Activated naive CD4-positive, alpha-beta T cell treated with anti-CD3 and anti-CD28 coated beads, Interleukin-2, amount 50 U/mL, for 16 hours (primary cell): ENCODE results near the gene DEPDC4.
"Not testable (repeated sequence)": the region's sequence is repeated elsewhere in the genome, so short reads cannot be mapped to it uniquely, and the experiment has no call there.

Experiments used
- DNase-seq: peaks from one replicate; pipeline ENCODE4 v3.0.0-alpha.2; 2020

DEPDC4 gene

DNA sequence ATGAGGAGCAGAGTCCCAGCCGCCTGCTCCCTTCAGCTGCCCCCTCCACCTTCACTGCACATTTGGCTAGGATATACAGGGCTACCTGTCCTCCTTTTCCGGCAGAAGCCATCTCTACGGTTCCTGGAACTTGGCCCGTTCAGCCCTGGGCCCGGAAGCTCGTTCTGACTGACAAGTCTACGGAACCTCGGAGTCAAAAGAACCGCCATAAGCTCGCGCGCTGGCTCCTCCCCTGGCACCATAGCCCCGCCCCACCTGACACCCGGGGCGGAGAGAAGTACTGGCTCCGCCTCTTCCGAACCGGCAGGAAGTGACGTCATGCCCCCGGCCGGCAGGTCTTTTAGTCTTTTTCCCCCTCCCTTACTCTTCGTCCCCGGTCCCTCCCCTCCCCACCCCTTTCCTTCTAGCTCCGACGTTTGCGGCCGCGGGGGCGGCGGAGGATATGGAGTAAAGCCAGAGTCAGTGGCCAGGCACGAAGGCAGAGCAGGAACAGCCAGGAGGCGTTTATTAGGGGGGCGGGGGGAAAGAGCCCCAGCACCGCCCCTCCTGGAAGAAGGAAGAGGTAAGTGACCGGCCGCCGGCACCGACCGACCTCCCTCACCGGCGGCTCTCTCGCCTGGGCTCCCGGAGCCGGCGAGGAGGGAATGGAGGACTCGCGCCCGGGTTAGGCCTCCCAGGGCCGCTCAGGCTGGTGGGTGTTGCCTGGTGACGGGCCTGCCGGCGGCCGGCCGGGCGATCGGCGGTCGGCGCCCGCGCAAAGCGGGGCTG lies at the start of gene DEPDC4, which contains the start of gene SCYL2:
Gene DEPDC4 (minus strand): TSS at position 245 of the 768 bp plus-strand sequence. CDS start 3 bp downstream, at position 242.
Gene SCYL2 (plus strand): TSS at position 343 of the 768 bp plus-strand sequence. CDS start 15,794 bp downstream, outside the sequence.
- DNase-seq, result peak; percentile 85

DNA sequence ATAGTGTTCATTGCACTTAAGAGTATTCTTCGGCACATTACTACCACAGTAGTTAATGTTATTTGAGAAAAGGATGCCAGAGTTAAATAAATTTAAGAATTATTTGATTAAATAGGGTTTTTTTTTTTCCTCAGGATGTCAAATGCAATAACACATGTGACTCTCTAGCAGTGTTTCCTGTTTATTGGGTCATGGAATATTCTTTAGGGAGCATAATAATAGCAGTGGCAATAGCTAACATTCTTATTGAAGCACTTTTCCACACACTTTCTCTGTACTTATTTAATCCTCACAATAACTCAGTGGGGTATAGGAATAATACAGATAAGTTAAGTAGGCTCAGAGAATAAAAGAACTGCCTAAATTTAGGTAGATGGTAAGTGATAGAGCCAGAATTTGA lies 44.4 kb upstream of the DEPDC4 start:
- no peak for DNase-seq

DNA sequence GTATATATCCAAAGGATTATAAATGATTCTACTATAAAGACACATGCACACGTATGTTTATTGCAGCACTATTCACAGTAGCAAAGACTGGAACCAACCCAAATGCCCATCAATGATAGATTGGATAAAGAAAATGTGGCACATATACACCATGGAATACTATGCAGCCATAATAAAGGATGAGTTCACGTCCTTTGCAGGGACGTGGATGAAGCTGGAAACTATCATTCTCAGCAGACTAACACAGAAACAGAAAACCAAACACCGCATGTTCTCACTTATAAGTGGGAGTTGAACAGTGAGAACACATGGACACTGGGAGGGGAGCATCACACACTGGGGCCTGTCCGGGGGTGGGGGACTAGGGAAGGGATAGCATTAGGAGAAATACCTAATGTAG lies 41.3 kb upstream of the DEPDC4 start:
- DNase-seq, result not testable (repeated sequence)

DNA sequence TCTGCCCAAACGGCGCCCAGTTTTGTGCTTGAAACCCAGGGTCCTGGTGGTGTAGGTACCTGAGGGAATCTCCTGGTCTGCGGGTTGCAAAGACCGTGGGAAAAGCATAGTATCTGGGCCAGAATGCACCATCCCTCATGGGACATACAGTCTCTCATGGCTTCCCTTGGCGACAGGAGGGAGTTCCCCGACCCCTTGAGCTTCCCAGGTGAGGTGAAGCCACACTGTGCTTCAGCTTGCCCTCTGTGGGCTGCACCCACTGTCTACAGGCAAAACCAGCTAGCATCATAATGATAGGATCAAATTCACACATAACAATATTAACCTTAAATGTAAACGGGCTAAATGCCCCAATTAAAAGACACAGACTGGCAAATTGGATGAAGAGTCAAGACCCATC lies 37.5 kb upstream of the DEPDC4 start:
- DNase-seq, result not testable (repeated sequence)

DNA sequence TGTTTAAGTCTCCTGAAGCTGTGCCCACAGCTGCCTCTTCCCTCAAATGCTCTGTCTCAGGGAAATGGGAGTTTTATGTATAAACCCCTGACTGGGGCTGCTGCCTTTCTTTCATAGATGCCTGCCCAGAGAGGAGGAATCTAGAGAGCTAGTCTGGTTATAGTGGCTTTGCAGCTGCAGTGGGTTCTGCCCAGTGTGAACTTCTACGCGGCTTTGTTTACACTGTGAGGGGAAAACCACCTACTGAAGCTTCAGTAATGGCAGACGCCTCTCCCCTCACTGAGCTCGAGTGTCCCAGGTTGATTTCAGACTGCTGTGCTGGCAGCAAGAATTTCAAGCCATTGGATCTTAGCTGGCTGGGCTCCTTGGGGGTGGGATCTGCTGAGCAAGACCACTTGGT lies 37.0 kb upstream of the DEPDC4 start:
- DNase-seq, result no peak

DNA sequence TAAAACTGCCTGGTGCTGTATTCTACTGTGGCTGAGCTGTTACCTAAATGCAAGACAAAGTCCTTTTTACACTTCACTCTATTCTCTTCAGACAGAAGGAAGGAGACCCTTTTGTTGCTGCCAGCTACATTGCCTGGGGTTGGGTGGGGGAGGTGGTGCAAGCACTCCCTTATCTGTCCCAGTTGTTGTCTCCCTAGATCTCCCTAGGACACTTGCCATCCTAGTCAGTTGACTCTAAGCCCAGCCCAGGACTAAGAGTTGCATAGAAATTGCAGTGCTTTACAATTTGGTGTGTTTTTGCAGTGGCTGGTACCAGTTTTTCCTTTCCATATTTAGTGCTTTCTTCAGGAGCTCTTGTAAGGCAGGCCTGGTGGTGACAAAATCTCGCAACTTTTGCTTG lies 35.2 kb upstream of the DEPDC4 start:
- no peak for DNase-seq

DNA sequence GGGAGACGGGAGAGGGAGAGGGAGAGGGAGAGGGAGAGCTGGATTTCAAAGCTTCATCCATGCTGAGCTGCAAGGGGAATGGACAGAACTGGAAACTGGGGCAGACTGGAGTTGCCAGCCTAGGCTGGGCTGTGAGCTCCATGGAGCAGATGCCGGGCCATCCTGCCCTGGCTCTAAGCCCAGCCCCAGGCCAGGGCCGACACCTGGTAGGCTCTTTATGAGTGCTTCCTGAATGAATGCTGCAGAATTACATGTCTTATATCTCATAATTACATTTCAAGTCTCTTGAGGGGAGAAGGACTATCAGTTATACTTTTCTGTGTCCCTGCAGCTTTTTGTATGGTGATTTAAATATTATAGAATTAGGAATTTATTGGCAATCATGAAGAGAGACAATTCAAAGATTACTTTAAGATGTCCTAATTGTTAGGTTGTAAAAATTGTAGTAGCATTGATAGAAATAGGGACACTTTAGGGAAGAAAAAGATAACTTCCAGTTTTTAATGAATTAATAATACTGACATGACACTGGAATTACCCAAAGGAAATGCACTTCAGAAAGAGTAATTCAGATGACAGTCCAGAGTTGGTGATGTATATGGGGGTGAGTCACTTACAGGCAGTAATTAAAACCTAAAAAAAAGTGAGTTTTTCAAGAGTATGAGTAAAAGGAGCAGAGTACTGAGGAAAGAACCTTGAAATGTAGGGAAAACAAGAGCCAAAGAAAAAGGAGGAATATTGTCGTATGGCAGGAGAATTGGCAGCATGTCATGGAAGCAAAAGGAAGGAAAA lies 29.1 kb upstream of the DEPDC4 start:
- DNase-seq, result no peak

DNA sequence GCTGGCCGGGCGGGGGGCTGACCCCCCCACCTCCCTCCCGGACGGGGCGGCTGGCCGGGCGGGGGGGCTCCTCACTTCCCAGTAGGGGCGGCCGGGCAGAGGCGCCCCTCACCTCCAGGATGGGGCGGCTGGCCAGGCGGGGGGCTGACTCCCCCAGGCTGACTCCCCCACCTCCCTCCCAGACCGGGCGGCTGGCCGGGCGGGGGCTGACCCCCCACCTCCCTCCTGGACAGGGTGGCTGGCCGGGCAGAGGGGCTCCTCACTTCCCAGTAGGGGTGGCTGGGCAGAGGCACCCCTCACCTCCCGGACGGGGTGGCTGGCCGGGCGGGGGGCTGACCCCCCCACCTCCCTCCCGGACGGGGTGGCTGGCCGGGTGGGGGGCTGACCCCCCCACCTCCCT lies 27.5 kb upstream of the DEPDC4 start:
- DNase-seq, result not testable (repeated sequence)

DNA sequence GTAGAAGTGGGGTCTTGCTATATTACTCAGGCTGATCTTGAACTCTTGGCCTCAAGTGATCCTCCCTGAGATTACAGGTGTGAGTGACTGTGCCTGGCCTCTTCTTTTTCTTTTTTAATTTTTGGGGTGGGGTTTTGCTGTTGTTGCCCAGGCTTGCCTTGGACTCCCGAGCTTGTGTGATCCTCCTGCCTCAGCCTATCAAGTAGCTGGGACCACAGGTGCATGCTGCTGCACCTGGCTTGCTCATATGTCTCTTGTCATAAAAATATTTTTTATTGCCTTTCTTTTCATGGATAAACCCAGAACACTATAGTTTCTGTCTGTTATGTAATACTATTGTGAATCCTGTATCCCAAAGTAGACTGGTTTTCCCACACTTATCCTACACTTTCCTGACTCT lies 26.1 kb upstream of the DEPDC4 start:
- DNase-seq, result no peak

DNA sequence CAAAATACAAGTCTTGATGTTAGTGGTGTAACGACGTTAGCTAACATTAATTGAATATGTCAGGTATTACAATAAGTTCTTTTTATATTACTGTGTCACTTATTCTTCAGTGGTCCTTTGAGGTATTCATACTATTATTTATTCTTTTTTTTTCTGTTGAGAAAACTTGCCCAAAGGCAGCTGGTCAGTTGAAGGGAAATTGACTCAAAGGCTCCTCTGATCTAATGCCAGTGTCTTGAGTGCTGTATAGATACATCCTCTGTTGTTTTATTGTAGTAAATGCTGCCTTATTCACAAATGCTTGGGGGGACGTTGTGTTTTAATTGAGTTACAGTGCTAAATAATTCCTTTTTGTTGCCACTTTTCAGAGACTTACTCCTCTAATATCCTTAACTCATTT lies 23.1 kb upstream of the DEPDC4 start:
- no peak for DNase-seq

DNA sequence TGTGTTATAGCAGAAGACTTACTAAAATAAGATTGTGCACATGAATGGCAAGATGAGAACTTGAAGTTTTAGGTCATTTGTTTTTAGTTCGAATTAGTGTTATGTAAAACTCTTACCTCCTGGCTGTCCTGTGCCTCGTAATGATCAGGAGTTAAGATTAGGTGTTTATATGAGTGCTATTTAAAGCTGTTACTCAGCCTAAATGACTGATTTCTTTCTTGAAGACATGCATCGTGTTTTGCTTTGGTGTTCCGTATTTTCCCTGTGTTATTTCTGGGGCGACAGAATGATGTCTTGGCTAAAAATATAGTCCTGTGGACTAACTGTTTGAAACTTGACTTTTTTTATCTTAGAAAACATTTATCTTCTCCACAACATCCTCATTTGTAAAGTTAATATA lies 22.2 kb upstream of the DEPDC4 start:
- no peak for DNase-seq

DNA sequence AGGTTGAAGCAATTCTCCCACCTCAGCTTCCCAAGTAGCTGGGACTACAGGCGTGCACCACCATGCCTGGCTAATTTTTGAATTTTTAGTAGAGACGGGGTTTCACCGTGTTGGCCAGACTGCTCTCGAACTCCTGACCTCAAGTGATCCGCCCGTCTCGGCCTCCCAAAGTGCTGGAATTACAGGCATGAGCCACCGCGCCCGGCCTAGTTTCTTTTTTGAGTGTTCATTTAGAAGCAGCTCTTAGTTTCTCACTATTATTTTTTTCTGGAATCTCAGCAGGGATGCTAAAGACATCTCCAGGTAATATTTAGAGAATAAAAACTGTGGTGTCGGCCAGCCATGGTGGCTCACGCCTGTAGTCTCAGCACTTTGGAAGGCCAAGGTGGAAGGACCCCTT lies 17.7 kb upstream of the DEPDC4 start:
- DNase-seq, result not testable (repeated sequence)

DNA sequence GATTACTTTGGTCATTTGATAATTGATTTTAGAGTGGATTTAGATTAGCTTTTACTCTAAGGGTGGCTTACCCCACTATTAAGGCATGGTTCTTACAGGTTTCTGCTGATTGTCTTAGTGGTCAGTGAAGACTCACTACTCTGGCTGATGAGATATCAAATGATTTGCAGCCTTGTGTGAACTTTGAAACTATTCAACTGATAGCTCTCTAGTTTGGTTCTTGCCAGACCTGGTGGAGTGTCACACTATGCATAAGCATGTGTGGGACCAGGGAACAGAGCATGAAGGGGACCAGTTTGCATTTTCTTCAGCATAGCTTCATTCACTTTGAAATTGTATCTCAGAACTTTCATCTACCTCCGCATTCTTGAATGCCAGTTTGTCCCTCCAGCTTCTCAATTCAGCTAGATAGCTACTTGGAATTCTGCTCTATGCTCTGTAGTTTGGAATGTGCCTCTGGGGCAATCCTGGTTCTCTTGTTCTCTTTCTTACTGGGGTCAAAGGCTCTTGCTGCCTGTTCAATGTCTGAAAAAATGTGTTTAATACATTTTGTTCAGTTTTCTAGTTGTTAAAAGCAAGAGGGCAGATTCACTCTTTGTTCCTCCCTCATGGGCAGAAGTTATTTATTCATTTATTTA lies 12.8 kb upstream of the DEPDC4 start:
- no peak for DNase-seq

DNA sequence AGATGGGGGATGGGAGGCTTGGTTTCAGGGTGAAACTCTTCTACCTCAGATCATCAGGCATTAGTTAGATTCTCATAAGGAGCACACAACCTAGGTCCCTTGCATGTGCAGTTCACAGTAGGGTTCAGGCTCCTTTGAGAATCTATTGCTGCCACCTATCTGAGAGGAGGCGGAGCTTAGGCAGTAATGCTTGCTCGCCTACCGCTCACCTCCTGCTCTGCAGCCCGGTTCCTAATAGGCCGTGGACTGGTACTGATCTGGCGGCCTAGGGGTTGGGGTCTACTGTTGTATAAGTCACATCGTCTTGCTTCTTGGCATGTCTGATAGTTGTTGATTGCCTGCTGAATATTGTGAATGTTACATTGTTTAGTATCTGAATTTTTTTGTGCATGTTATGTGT lies 12.3 kb upstream of the DEPDC4 start:
- no peak for DNase-seq

DNA sequence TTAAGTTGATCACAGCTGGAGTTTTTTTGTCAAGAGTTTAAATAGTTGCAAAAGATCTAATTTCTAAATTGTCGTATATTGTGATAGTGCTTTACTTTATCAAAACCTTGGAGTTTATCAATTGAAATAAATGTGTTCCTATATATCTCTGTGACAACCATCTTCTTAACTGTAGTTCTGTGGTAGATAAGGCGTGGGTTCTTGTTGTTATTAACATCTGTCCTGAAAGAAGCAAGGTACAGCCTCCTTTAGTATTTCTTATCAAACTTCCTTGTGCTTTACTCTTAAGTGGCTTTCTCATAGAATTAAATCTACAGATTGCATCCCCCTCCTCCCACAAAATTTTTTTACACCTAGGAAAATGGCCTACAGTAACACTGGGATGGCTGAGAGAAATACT lies 7.4 kb upstream of the DEPDC4 start:
- no peak for DNase-seq

DNA sequence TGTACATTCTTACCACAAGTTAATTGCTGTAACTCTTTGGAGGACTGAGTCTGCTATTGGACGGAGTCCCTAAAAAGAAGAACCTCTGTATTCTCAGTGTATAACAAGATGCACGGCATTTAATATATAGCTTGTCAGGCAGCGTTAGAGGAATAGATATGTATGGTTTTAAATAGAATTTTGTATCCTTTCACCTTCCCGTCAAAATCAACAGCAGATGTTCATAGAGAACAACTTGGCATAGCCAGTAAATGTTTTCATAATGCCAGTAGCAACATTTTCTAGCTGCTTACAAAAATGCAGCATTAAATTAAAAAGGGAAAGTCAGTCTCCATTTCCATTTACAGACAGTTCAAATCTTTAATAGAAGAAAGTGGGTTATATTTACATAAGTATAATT lies 6.9 kb upstream of the DEPDC4 start:
- DNase-seq, result no peak

DNA sequence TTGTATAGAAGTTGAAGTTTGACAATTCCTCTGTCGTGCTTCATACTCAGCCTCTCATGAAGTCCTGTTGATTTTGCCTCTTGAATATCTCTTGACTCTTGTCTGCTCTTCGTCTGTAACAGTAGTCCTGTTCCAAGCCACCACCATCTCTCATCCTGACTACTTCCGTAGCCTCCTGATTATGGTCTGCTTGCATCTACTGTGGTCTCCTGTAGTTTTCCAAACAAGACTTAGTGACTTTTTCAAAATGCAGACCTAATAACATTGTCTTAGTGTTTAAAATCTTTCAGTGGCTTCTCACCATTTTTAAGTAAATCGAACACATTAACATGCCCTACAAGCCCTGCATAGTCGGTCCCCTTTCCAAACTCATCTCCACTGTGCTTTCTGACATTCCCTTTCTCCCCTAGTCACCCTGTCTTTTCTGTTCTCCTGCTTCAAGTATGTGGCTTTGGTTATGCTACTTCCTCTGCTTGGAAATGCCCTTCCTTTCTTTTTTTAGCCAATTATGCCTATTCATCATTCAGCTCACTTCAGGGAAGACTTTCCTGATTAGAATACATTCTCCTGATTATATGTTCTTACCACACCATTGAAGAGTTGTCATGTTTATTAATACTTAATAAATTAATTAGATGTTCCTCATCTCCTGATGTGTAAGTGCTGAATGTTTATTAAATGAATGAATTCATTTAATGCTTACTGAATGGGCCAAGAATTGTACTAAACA lies 2.1 kb upstream of the DEPDC4 start:
- DNase-seq, result no peak

DNA sequence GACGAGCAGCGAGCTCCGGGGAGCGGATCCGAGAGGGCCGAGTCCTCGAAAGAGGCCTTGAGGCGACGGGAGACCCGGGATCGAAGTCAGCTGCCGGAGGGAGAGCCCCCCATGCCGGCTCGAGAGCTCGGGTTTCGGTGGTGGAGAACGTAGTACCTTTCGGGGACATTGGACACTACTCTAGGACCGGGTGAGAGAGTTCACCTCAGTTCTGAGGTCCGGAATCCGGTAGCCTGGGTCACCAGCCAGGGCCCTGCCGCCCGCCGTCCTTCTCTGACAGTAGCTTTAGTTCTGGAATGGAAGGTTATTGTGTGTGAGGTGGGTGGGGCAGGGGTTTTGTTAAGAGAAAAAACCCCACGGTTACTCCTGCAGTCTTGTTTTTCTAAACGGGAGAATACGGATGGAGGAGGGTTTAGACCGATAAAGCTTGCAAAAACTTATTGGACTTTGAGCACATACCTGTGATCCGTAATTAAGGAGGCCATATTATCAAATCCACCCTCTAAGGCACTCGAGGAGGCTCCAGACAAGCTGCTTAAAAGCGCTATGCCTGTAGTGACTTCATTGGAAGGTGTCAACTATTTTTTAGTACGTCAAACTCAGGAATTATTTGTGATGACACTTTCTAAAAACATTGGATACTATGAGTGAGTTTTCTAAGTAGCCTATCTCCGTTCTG lies 863 bp upstream of the DEPDC4 start:
- DNase-seq, result peak; percentile 14

DNA sequence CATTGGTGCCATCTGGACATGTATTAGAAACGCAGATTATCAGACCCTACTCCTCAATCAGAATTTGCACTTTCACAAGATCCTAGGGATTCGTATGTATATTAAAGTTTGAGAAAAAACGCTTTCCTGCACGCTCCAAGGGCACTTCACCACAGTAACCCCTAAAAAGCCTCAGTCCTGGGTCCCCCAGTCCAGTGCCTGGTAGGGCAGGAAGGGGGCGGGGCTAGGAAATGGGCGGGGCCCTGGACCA lies 369 bp downstream of the DEPDC4 start:
- DNase-seq, result peak; percentile 93

DNA sequence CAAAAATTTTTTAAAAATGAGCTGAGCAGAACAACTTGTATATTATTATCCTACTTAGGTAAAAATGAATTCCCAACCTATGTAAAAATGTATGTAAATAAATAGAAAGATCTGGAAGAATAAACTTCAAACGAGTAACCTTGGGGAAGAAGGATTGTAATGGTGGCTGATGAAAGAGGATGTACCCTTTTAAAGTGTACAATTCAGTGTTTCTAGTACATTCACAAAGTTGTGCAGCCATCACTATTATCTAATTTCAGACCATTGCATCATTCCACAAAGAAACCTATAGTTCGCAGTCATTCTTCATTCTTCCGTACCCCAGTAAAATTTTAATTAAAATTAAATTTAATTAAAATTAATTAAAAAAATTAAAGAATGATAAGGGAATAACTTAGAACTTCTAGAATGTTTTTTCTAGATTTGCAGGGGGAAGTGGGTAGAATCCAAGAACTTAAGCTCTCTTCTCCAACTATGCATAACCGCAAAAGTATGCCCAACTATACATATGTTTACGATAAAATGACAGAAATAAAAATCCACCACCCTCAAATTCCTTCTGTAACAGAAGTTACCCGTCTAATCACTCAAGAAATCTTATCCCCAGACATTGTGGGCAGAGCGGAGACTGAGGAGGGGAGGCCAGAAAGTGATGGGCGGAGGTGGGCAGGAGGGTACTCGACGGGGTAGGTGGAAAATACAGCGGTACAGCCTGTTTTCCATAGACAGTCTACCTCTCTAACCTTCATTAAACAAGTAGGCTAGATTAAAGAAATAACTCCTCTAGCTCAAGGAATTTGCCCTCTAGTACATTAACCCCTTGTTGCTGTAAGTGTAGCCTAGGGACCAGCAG lies 921 bp downstream of the DEPDC4 start:
- DNase-seq, result no peak

DNA sequence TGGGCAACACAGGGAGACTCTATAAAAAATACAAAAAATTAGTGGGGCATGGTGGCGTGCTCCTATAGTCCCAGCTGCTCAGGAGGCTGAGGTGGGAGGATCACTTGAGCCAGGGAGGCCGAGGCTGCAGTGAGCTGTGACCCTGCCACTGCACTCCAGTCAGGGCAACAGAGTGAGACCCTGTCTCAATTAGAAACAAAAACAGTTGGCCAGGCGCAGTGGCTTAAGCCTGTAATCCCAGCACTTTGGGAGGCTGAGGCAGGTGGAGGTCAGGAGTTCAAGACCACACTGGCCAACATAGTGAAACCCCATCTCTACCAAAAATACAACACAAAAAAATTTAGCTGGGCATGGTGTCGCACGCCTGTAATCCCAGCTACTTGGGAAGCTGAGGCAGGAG lies 1.8 kb downstream of the DEPDC4 start:
- DNase-seq, result not testable (repeated sequence)

DNA sequence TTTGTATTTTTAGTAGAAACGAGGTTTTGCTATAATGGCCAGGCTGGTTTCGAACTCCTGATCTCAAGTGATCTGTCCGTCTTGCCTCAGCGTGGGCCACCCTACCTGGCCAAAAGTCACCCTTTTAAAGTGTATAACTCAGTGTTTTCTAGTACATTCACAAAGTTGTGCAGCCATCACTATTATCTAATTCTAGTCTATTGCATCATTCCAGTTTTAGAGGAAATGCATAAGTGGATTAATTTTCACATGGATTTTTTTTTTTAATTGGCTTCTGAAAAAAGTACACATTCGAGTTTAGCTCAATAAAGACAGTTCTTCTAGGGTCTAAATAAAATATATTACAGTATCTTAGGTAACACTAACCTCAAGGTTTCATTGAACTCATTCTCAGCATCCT lies 3.7 kb downstream of the DEPDC4 start:
- no peak for DNase-seq
